DMS 273 (cell line): Measurements from ENCODE around the gene SOS2.

Experiments
- DNase-seq: peaks from one replicate; lab custom pipeline; 2025; ENCODE audit not compliant: unreplicated experiment; lab: John Stamatoyannopoulos, UW

The SOS2 gene

GRCh38 chr14:50116966-50117365 lies 114.4 kb downstream of the SOS2 start:
- peak; percentile 20 for DNase-seq

DNA sequence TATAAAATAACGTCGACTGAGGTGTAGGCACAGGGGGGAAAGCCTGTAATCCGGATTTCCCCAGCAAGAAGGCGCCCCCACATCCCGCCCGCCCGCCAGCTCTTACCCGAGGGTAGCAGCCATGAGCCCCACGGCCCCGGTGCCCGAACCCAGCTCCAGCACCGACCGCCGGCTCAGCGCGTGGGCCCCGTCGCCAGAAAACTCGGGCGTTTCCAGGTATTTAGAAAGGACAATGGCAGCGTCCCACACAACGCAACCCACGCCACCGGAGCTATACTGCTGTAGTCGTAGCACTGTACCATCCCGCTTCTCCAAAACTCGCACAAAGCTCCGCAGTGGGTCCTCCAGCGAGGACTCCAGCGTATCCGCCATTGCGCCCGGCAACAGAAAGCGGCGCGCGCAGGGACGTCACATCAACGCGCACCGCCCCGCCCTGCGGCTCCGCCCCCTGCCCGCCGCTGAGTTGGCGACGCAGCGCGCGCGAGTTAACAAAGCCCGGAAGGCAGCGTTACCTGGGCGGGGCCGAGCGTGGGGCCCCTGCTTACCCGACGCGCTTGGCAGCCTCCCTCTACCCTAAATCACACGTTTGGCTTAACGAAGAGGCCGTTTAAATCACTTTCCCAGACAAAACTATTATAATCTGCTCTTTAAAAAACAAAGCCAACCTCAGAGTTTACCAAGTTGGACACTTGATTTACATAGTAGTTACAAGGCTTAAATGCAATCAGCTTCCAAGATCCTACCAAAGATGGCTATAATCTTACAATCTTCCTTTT lies 115.0 kb downstream of the SOS2 start, which contains the start of gene VCPKMT:
VCPKMT (minus strand) TSS at position 392 of the 776 bp plus-strand sequence; CDS start at position 372, 20 bp downstream.
- DNase-seq: peak; percentile 98

GRCh38 chr14:50113381-50114035 lies 117.9 kb downstream of the SOS2 start:
- no peak for DNase-seq

- no peak for DNase-seq
These were observed 120.9 kb downstream of the SOS2 start for GRCh38 chr14:50110323-50111037.

DNA sequence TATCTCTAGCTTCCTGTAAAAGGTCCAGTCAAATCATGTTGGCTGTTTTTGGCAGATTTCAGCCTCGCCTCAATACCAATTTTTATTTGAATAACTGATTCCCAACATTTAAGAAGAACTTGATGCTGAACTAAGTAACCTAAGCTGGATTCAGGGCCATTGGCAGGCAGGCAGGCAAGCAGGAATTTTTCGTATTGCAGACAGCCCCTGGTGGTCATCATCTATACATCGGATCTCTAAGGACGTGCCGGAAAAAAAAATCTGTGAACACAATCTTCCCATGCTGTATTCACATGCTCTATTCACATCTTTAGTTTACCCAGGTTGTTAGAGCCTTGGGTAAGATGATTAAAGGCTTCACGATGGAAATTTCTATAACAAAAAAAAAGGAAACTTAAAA lies 122.0 kb downstream of the SOS2 start:
- peak; percentile 43 for DNase-seq

- no peak for DNase-seq
These were observed 123.5 kb downstream of the SOS2 start for GRCh38 chr14:50107850-50108249.

DNA sequence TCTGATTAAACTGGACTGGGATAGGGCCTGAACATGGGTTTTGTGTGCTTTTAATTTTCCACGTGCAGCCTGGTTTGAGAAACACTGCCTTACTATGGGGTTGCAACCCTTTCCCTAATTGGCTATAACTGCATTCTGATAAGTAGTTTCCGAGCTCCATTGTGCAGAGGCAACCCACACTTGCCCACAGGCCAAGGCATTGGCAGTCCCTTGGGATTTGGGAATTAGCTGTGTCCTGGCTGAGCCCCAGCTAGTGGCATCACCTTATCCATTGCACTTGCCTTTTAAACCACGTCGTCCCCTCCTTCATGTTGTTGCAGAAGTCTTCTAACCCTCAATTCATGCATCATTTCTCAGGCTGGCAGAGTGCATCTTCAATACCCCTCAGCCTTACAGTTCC lies 125.2 kb downstream of the SOS2 start:
- DNase-seq: peak; percentile 39

DNA sequence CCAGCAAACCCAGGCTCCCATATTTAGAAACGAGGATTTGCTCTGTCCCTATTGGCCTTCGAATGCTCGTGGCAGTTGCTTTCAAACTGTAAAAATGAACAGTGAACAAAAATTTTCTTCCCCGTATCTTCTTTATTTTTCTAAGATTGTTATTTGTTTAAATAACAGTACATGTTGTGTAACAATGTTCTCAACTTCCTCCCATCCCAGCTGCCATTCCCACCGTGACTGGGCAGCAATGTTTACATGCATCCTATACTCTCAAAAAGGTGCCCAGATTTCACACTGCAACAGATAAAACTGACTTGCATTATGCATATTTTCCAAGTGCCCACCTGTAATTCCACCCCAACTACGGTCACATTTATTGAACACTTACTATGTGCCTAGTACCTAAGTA lies 127.8 kb downstream of the SOS2 start:
- no peak for DNase-seq

GRCh38 chr14:50101417-50101816 lies 130.0 kb downstream of the SOS2 start:
- no peak for DNase-seq

- no peak for DNase-seq
These were observed 130.6 kb downstream of the SOS2 start for GRCh38 chr14:50100805-50101204.

DNA sequence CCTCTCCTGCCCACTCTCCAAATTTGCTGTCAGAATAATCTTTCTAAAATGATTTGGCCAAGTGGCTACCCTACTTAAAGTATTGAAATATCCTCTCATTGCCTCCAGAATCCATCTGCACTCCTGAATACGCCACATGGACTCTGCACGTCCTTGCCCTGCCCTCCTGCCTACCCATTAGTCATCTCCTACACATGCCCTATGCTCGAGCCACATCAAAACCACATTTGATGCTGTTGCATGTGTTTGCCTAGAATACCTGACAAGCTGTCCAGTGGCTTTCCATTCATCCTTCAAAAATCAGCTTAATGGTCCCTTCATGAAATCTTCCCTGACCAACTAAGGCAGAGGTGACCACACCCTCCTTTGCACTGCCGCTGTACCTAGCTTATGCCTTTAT lies 132.0 kb downstream of the SOS2 start:
- DNase-seq: no peak

DNA sequence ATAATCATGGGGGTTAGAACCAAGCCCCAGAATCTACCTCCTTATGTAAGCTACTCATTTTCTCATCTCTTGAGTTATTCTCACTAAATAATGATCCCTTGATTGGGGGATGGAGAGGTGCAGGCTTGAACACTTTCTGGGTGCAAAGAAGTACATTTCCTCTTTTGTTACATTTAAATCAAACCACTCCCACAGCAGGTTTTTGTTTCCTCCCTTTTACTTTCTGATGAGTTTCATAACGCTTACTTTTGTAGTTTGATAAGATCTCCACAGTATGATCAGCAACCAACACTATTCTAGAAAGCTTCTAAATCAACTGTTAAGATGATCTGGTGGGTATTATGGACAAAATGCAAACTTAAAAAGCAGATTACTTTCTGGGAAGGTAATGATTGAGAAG lies 135.5 kb downstream of the SOS2 start:
- no peak for DNase-seq

- DNase-seq: no peak
These were observed 137.2 kb downstream of the SOS2 start for GRCh38 chr14:50094056-50094755.

- no peak for DNase-seq
These were observed 137.9 kb downstream of the SOS2 start for GRCh38 chr14:50093496-50093895.

DNA sequence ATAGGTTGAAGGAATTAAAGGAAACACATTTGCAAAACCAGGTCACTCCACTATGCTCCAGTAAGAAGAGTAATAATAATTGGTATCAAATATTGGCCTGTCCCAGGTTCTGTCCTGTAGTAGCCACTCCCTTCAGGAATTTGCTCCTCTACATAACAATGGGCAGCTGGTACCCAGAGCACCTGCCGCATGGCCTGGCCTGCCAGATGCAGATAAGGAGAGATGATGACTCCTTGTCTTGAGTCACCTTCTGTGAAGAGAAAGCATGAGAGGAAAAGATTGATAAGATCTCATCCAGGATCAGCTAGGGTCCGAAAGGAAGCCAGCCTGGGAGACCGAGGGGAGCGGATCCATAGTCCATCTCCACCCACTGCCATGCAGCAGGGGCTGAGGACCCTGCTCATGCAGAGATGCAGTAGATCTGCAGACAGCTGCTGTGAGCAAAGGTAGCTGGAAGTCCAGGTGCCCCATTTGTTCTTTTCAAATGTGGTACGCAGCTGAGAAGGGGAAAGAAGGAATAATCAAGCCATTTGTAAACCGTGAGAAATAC lies 139.3 kb downstream of the SOS2 start:
- no peak for DNase-seq

DNA sequence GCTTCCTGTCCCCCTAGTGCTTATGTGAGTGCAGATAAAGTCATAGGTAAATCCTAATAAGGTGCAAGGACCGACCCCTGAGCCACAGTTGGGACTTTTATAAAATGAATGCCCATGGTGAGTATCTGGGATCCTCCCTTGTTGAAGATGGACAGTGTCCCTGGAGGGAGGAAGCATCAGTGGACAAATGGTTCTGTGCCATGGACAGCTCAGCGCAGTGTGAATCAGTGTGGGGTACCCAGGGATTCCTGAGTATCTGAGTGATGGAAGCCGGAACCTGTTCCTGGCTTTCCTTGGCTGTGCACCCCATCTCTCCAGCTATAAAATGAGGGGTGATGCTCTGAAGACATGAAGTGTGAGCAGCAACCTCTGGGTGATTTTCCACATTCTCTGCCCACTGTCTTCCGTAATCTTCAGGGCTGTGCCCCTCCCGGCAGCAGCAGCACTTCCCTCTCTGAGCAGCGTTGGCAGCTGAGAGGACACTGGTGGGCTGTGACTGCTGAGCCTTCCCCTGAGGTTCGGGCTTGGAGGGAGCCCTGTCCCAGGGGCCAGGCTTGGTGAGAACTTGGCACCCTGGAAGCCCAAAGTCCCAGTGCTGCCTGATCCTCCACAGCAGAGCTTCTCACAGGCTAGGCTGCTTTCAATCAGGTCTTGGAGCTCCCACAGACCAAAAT lies 140.0 kb downstream of the SOS2 start:
- no peak for DNase-seq

GRCh38 chr14:50089208-50089607 lies 142.2 kb downstream of the SOS2 start:
- DNase-seq: no peak

GRCh38 chr14:50088731-50089130 lies 142.6 kb downstream of the SOS2 start:
- no peak for DNase-seq

- no peak for DNase-seq
These were observed 143.3 kb downstream of the SOS2 start for GRCh38 chr14:50088117-50088515.

- peak; percentile 47 for DNase-seq
These were observed 143.8 kb downstream of the SOS2 start for GRCh38 chr14:50087341-50088116.
